Lower leg skin (tissue), 3 donors: ENCODE data around the gene SETX.

Experiments used
- POLR2A ChIP-seq, 2 donors: fragments of 450-650 bp; IDR thresholded peaks; one replicate each; pipeline ENCODE4 v1.6.1; 2016 to 2017; ENCODE audit warnings: antibody characterized with exemption in 2 of 2, mild to moderate bottlenecking in 1 of 2, moderate library complexity in 1 of 2
- TF ChIP-seq, protein P1 (sequence below), 3 donors: fragments of 450-650 bp; IDR thresholded peaks; one replicate each; pipeline ENCODE4 v1.5.1; 2016; ENCODE audit warnings: antibody characterized with exemption in 3 of 3, mild to moderate bottlenecking in 3 of 3, moderate library complexity in 2 of 3

DNA sequence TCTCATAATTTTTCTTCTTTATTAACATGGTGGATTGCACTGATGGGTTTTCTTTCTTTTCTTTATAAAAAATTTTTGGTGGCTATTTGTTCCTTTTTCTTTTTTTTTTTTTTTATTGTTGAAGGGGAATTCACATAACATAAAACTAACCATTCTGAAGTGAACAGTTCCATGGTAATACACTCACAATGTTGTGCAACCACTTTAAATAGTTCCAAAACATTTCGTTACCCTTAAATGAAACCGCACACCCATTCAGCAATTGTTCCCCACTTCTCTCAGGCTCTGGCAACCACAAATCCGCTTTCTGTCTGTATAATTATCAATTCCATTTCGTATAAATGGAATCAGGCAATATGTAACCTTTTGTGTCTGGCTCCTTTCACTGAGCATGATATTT lies 11.7 kb upstream of the SETX start:
- TF ChIP-seq POLR2A (IDR thresholded peaks at IDR 0.05): no peak
- TF ChIP-seq, protein P1, sequence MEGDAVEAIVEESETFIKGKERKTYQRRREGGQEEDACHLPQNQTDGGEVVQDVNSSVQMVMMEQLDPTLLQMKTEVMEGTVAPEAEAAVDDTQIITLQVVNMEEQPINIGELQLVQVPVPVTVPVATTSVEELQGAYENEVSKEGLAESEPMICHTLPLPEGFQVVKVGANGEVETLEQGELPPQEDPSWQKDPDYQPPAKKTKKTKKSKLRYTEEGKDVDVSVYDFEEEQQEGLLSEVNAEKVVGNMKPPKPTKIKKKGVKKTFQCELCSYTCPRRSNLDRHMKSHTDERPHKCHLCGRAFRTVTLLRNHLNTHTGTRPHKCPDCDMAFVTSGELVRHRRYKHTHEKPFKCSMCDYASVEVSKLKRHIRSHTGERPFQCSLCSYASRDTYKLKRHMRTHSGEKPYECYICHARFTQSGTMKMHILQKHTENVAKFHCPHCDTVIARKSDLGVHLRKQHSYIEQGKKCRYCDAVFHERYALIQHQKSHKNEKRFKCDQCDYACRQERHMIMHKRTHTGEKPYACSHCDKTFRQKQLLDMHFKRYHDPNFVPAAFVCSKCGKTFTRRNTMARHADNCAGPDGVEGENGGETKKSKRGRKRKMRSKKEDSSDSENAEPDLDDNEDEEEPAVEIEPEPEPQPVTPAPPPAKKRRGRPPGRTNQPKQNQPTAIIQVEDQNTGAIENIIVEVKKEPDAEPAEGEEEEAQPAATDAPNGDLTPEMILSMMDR (IDR thresholded peaks at IDR 0.05): no peak
